CD4-positive, alpha-beta T cell treated with Interleukin-10 for 1 hour (primary cell): ENCODE measurements around the gene RASIP1.

Experiments
- DNase-seq: peaks from one replicate; pipeline ENCODE4 v3.0.0-alpha.2; 2020

Gene RASIP1

GRCh38 chr19:48755787-48756186 is 15.4 kb upstream of the RASIP1 start:
- DNase-seq = no peak

GRCh38 chr19:48755084-48755641 is 14.8 kb upstream of the RASIP1 start, which contains the start of gene FGF21:
FGF21 (plus strand) TSS chr19:48755524; CDS start chr19:48756237, 713 bp downstream.
- no peak for DNase-seq

- DNase-seq = peak; percentile 42
Observed at GRCh38 chr19:48752496-48753365, 12.3 kb upstream of the RASIP1 start, which contains the start of gene FUT1. FUT1 (minus strand) TSS chr19:48752641; CDS start chr19:48751281, 1,360 bp downstream.

DNA sequence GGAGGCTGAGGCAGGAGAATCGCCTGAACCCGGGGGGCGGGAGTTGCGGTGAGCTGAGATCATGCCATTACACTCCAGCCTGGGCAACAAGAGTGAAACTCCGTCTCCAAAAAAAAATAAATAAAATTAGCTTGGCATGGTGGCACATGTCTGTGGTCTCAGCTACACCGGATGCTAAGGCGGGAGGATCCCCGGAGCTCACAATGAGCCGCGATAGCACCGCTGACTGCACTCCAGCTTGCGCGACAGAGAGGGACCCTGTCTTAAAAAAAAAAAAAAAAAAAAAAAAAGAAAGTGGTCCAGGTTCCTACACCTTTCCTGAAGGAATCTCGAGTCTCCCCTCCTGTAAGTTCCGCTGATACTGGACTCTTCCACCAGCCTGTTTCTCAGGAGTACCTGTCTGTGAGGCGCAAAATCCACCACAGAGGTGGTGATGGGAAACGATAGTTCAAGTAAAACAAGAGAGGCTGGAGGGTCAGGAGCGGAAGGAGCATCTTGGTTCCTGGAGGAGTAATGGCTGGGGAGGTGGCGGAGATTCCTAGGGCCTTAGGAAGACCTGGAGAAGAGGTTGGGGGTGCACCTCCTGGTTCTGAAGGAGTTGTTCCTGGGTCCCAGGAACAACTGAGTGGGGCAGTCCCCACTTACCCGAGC is 11.6 kb upstream of the RASIP1 start:
- no peak for DNase-seq

GRCh38 chr19:48750771-48751504 is 10.5 kb upstream of the RASIP1 start:
- no peak for DNase-seq

DNA sequence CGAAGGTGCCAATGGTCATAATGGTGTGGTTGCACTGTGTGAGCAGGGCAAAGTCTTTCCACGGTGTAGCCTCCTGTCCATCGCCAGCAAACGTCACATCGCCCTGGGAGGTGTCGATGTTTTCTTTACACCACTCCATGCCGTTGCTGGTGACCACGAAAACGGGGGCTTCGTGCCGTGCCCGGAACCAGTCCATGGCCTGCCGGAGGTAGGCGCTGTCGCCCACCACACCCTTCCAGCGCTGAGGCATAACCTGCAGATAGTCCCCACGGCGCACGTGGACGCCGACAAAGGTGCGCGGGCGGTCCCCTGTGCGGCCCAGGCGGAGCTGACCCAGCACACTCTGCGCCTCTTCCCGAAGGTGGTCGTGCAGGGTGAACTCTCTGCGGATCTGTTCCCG is 9.9 kb upstream of the RASIP1 start:
- DNase-seq = no peak

DNA sequence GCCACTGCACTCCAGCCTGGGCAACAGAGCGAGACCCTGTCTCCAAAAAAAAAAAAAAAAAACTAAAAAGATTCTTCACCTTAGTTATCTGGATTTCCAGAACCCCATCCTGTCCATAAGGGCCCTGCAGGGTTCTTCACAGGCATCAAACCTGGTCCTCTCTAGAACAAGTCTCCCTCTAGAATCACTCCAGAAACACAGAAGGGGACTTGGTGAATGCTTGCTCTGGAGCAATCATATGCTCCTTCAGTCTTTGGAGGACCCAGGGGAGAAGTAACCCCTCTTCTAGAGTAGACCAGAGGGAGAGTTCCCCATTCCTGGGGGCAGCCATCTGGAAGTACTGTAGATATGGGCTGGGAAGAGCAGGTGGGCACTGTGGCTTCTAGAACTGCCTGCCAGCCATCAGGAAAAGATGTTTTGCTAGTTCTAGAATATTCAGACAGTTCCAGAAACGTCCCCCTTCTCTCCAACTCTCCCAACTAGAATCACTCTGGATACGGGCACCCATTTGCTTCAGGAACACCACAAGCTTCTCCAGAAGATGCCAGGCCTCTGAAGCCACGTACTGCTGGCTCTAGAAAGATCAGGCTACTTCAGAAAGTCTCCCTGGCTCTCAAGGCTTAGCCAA is 9.3 kb upstream of the RASIP1 start:
- no peak for DNase-seq

GRCh38 chr19:48746738-48747575 is 6.5 kb upstream of the RASIP1 start, which contains the start of gene IZUMO1:
IZUMO1 (minus strand) TSS chr19:48746909; CDS start chr19:48745859, 1,050 bp downstream.
- DNase-seq = peak; percentile 67

- no peak for DNase-seq
Observed at GRCh38 chr19:48746110-48746509, 5.7 kb upstream of the RASIP1 start.

- peak; percentile 74 for DNase-seq
Observed at GRCh38 chr19:48745208-48745995, 5.0 kb upstream of the RASIP1 start.

GRCh38 chr19:48742096-48742495 is 1.7 kb upstream of the RASIP1 start:
- no peak for DNase-seq

DNA sequence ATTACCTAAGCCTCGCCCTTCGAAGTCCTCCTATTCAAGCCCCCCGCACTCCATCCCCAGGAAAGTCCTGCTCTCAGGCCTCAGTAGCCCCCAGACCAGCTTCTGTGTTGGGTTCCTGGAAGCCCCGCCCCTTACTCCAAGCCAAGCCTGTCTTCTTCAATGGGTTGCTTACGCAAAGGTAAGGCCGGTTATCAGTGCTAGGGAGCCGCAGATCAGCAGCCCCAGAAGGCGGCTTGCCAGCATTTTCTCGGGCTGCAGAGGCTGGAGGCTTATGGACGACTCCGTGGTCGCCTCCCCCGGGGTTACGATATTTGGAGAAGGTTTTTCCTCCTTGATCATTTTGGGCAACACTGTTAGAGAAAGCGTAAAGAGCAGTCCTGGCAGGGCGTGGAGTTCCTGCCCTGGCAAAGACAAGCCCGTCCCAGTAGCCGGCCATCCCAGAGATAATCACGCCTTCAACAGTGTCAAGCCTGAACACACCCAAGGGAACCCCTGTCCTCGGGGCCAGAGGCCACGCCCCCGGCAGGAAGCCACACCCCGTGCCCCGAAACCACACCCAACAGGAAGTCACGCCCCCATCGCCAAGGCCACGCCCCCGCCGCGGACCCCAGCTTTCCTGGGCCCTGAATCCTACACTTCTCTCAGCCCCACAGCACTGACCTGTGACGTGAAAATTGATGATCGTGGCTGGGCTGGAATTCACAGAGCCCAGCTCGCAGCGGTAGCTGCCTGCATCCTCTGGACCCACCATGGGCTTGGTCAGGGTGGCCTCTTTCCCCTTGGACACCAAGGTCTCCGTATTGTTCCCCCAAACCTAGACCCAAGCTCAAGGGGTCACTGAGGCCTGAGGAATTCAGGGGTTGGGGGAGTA is 954 bp upstream of the RASIP1 start:
- DNase-seq = peak; percentile 39

- no peak for DNase-seq
Observed at GRCh38 chr19:48739404-48740163, 826 bp downstream of the RASIP1 start.

DNA sequence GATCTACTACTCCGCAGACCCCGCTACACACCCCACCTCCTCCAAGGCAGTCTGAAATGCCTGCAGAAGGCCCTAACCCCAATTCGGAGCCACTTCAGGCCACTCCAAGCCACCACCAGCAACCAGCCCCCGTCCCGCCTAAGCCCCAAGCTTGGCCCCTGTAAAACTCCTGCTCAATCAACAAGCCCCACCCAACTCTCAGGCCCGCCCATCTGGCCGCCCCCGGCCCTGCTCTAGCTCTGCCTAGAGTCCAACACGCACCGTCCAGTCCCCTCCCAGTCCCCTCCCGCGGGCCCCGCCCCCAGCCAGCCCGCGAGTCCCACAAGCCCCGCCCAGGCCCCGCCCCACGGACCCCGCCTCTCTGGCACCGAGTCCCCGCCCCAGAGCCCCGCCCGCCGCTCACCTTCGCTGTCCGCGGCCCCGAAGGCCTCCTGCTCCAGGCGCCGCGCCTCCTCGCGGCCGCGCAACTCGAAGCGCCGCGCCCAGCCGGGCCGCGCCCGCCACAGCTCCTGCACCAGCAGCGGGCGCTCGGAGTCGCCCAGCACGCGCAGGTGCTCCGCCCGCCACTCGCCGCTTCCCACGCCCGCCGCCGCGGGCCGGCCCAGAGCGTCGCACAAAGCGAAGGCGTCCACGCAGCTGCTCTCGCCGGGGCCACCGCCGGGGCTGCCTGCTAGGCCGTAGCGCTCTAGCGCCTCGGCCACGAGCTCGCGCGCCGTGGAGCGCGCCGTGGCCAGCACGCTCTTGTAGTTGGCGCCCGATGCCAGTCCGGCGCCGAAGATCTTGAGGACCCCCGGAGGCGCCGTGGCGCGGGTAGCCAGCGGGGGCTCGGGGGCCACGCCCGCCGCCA is 1.6 kb downstream of the RASIP1 start:
- peak; percentile 94 for DNase-seq

- no peak for DNase-seq
Observed at GRCh38 chr19:48737360-48737998, 2.9 kb downstream of the RASIP1 start.

- DNase-seq = no peak
Observed at GRCh38 chr19:48735031-48735615, 5.3 kb downstream of the RASIP1 start.

DNA sequence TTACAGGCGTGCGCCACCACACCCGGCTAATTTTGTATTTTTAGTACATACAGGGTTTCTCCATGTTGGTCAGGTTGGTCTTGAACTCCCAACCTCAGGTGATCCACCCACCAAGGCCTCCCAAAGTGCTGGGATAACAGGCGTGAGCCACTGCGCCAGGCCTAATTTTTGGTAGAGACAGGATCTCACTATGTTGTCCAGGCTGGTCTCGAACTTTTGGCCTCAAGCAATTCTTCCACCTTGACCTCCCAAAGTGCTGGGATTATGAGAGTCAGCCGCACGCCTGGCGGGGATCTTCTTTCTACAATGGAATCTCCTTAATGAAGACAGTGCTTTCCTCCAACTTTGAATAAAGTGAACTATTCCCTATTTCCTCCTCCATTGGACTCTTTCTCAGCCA is 5.8 kb downstream of the RASIP1 start:
- no peak for DNase-seq
